LNCaP clone FGC (cell line): ENCODE results near the gene TMIGD3.

Source experiments
- DNase-seq: peaks from one replicate; pipeline ENCODE4 v3.0.0-alpha.2; 2011; ENCODE audit warnings: low read depth
- H3K4me3 ChIP-seq: 2 replicates; pipeline ENCODE4 v1.5.1; 2011; ENCODE audit warnings: mild to moderate bottlenecking, low read depth, low read length, control low read depth
- CTCF ChIP-seq: IDR thresholded peaks from 2 replicates; pipeline ENCODE4 v1.5.1; 2012; ENCODE audit warnings: mild to moderate bottlenecking; ENCODE audit not compliant: control insufficient read depth, insufficient read depth; ENCODE audit errors: extremely low read depth

The TMIGD3 gene

DNA sequence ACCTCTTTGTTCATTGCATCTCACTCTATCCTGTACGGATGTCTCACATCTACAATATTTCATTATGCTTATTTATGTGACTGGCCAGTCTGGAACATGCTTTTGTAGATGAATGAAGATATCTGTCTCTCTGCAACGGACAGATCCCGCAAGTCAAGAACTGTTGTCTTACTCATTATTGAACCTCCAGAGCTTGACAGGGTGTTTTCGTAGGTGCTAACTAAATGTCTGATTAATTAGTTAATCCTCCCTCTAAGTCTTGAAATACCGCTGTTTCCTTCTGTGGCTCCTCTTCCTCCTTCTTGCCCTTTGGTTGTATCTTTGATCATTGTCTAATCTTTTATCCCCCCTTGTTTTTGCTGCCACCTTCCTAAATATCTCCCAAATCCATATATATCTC, 32.8 kb downstream of the TMIGD3 start:
- DNase-seq = no peak
- H3K4me3 ChIP-seq = no peak overlapping the region
- no peak for TF ChIP-seq CTCF

DNA sequence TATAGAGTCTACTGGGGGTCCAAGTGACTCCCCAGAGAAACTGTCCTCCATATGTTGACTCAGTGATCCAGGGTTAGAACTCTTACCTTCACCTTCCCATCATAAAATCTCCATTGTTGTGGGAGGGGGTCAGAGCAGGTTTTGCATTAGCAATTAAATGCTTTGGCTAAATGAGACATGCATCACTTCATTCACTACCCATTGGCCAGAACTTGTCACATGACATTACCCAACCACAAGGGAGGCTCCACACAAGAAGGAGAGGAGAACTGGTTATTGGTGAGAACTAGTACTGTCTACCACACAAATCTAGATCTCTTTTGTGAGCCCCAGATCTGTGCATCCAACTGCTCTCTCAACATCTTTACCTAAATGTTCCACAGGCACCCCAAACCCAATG, 33.9 kb downstream of the TMIGD3 start:
- DNase-seq = no peak
- no peak for TF ChIP-seq CTCF
- H3K4me3 ChIP-seq = no peak overlapping the region

- no peak for DNase-seq
- no peak overlapping the region for H3K4me3 ChIP-seq
- no peak for TF ChIP-seq CTCF
Measured at GRCh38 chr1:111468717-111469100, 34.7 kb downstream of the TMIGD3 start.

GRCh38 chr1:111467865-111468716, 35.3 kb downstream of the TMIGD3 start:
- no peak for DNase-seq
- H3K4me3 ChIP-seq = no peak overlapping the region
- TF ChIP-seq CTCF = no peak

GRCh38 chr1:111466480-111466879, 37.0 kb downstream of the TMIGD3 start:
- no peak overlapping the region for H3K4me3 ChIP-seq
- DNase-seq = no peak
- no peak for TF ChIP-seq CTCF

DNA sequence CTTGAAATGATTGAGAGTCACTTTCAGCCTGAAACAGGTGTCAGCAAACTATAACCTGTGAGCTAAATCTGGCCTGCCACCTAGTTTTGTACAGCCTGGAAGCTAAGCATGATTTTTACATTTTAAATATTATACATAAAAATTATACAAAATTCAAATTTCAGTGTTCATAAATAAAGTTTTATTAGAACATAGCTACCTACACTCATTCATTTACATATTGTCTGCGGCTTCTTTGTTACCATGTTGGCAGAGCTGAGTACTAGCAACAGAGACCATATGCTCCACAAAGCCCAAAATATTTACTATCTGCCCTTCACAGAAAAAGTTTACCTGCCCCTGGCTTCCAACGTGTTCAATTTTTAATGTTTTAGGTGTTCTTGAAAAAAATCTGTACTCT, 37.7 kb downstream of the TMIGD3 start:
- DNase-seq = no peak
- TF ChIP-seq CTCF = no peak
- no peak overlapping the region for H3K4me3 ChIP-seq

GRCh38 chr1:111463029-111463683, 40.3 kb downstream of the TMIGD3 start:
- no peak for DNase-seq
- no peak overlapping the region for H3K4me3 ChIP-seq
- no peak for TF ChIP-seq CTCF
